ENCODE measurements around the gene COG5.
"Not testable (repeated sequence)": the region's sequence is repeated elsewhere in the genome, so short reads cannot be mapped to it uniquely, and the experiment has no call there.

Gene COG5

GRCh38 chr7:107251963-107252362 is 311.8 kb downstream of the COG5 start:
- CTCF ChIA-PET, result no interaction called here
- no peak for TF ChIP-seq CTBP1 (IDR thresholded peaks at IDR 0.05; ENCODE audit: borderline replicate concordance)
- TF ChIP-seq HDGF (IDR thresholded peaks at IDR 0.05; ENCODE audit: borderline replicate concordance), result no peak
- no peak for TF ChIP-seq TARDBP (IDR thresholded peaks at IDR 0.05)
- no peak for TF ChIP-seq L3MBTL2 (conservative IDR thresholded peaks at IDR 0.05)
- TF ChIP-seq FOXA1 (IDR thresholded peaks at IDR 0.05), result no peak
- no peak for TF ChIP-seq LEF1 (IDR thresholded peaks at IDR 0.05; ENCODE audit: borderline replicate concordance)
- TF ChIP-seq ELF4 (IDR thresholded peaks at IDR 0.05), result no peak
- no peak for TF ChIP-seq FOXK2 (IDR thresholded peaks at IDR 0.05)
- TF ChIP-seq NFRKB (IDR thresholded peaks at IDR 0.05), result no peak
- no peak for TF ChIP-seq ZNF384 (IDR thresholded peaks at IDR 0.05)
- TF ChIP-seq SP1 (IDR thresholded peaks at IDR 0.05), result no peak
- TF ChIP-seq SUZ12 (IDR thresholded peaks at IDR 0.05), result no peak
- no peak for TF ChIP-seq PKNOX1 (IDR thresholded peaks at IDR 0.05)
- TF ChIP-seq FOXM1 (IDR thresholded peaks at IDR 0.05; ENCODE audit: borderline replicate concordance), result no peak
- TF ChIP-seq ARNT (IDR thresholded peaks at IDR 0.05), result no peak
- no peak for TF ChIP-seq BHLHE40 (IDR thresholded peaks at IDR 0.05; ENCODE audit: borderline replicate concordance)
- DNase-seq (ENCODE audit: extremely low spot score), result no peak
- POLR2A ChIA-PET, result no interaction called here

- CTCF ChIA-PET, result no interaction called here
- POLR2A ChIA-PET, result no interaction called here
- DNase-seq (ENCODE audit: extremely low spot score), result no peak
- TF ChIP-seq CTBP1 (IDR thresholded peaks at IDR 0.05; ENCODE audit: borderline replicate concordance) (no peak), ZNF384 (IDR thresholded peaks at IDR 0.05) (no peak), SP1 (IDR thresholded peaks at IDR 0.05) (no peak), HDGF (IDR thresholded peaks at IDR 0.05; ENCODE audit: borderline replicate concordance) (no peak), TARDBP (IDR thresholded peaks at IDR 0.05) (no peak), NFRKB (IDR thresholded peaks at IDR 0.05) (no peak), BHLHE40 (IDR thresholded peaks at IDR 0.05; ENCODE audit: borderline replicate concordance) (no peak), ELF4 (IDR thresholded peaks at IDR 0.05) (no peak), FOXA1 (IDR thresholded peaks at IDR 0.05) (no peak), SUZ12 (IDR thresholded peaks at IDR 0.05) (no peak), FOXM1 (IDR thresholded peaks at IDR 0.05; ENCODE audit: borderline replicate concordance) (no peak), PKNOX1 (IDR thresholded peaks at IDR 0.05) (no peak), ARNT (IDR thresholded peaks at IDR 0.05) (no peak), LEF1 (IDR thresholded peaks at IDR 0.05; ENCODE audit: borderline replicate concordance) (no peak)
Measured at GRCh38 chr7:107248551-107249316, 315.0 kb downstream of the COG5 start.

GRCh38 chr7:107246836-107247235 is 316.9 kb downstream of the COG5 start:
- CTCF ChIA-PET; POLR2A ChIA-PET; DNase-seq (ENCODE audit: extremely low spot score): not testable (repeated sequence)

GRCh38 chr7:107244613-107245012 is 319.1 kb downstream of the COG5 start:
- DNase-seq (ENCODE audit: extremely low spot score), result no peak
- ChIA-PET CTCF (no interaction called here), POLR2A (no interaction called here)
- TF ChIP-seq CTBP1 (IDR thresholded peaks at IDR 0.05; ENCODE audit: borderline replicate concordance) (no peak), ZNF384 (IDR thresholded peaks at IDR 0.05) (no peak)

GRCh38 chr7:107242267-107242666 is 321.5 kb downstream of the COG5 start:
- ChIA-PET CTCF (no interaction called here), POLR2A (no interaction called here)
- no peak for DNase-seq (ENCODE audit: extremely low spot score)
- TF ChIP-seq PKNOX1 (IDR thresholded peaks at IDR 0.05), result no peak
- no peak for TF ChIP-seq FOXK2 (IDR thresholded peaks at IDR 0.05)
- TF ChIP-seq FOXM1 (IDR thresholded peaks at IDR 0.05; ENCODE audit: borderline replicate concordance), result no peak
- TF ChIP-seq HDGF (IDR thresholded peaks at IDR 0.05; ENCODE audit: borderline replicate concordance), result no peak
- no peak for TF ChIP-seq ZNF384 (IDR thresholded peaks at IDR 0.05)
- no peak for TF ChIP-seq TARDBP (IDR thresholded peaks at IDR 0.05)
- TF ChIP-seq LEF1 (IDR thresholded peaks at IDR 0.05; ENCODE audit: borderline replicate concordance), result no peak
- no peak for TF ChIP-seq L3MBTL2 (conservative IDR thresholded peaks at IDR 0.05)
- no peak for TF ChIP-seq ARNT (IDR thresholded peaks at IDR 0.05)
- no peak for TF ChIP-seq CTBP1 (IDR thresholded peaks at IDR 0.05; ENCODE audit: borderline replicate concordance)
- TF ChIP-seq SUZ12 (IDR thresholded peaks at IDR 0.05), result no peak
- TF ChIP-seq BHLHE40 (IDR thresholded peaks at IDR 0.05; ENCODE audit: borderline replicate concordance), result no peak
- TF ChIP-seq SP1 (IDR thresholded peaks at IDR 0.05), result no peak
- no peak for TF ChIP-seq NFRKB (IDR thresholded peaks at IDR 0.05)
- TF ChIP-seq FOXA1 (IDR thresholded peaks at IDR 0.05), result no peak

GRCh38 chr7:107237451-107237850 is 326.3 kb downstream of the COG5 start:
- TF ChIP-seq HDGF (IDR thresholded peaks at IDR 0.05; ENCODE audit: borderline replicate concordance) (no peak), TARDBP (IDR thresholded peaks at IDR 0.05) (no peak), ARNT (IDR thresholded peaks at IDR 0.05) (no peak), FOXM1 (IDR thresholded peaks at IDR 0.05; ENCODE audit: borderline replicate concordance) (no peak), ZNF384 (IDR thresholded peaks at IDR 0.05) (no peak), FOXA1 (IDR thresholded peaks at IDR 0.05) (no peak), LEF1 (IDR thresholded peaks at IDR 0.05; ENCODE audit: borderline replicate concordance) (no peak), CTBP1 (IDR thresholded peaks at IDR 0.05; ENCODE audit: borderline replicate concordance) (no peak), BHLHE40 (IDR thresholded peaks at IDR 0.05; ENCODE audit: borderline replicate concordance) (no peak), ELF4 (IDR thresholded peaks at IDR 0.05) (no peak), FOXK2 (IDR thresholded peaks at IDR 0.05) (no peak), NFRKB (IDR thresholded peaks at IDR 0.05) (no peak), PKNOX1 (IDR thresholded peaks at IDR 0.05) (no peak), SP1 (IDR thresholded peaks at IDR 0.05) (no peak), L3MBTL2 (conservative IDR thresholded peaks at IDR 0.05) (no peak), SUZ12 (IDR thresholded peaks at IDR 0.05) (no peak)

More at GRCh38 chr7:107237451-107237850, 326.3 kb downstream of the COG5 start:
- ChIA-PET CTCF (no interaction called here), POLR2A (no interaction called here)
- DNase-seq (ENCODE audit: extremely low spot score), result no peak

Measured in HEK293T (cell line).